ENCODE results near the gene CIDEB.
A peak's percentile ranks its signal among the peaks of the same experiment; 100 is the strongest.
"Not testable (repeated sequence)": the region's sequence is repeated elsewhere in the genome, so short reads cannot be mapped to it uniquely, and the experiment has no call there.

CIDEB gene

GRCh38 chr14:24307575-24308341, at the start of gene CIDEB:
Gene CIDEB, minus strand, starts transcription at chr14:24307977. Its CDS starts 119 bp downstream, at chr14:24307858.
- Histone ChIP-seq H3K36me3 (peaks cover 47% of the 10 kb centered on the region), H3K4me3 (ENCODE audit: low read depth in 1 of 2, low read length in 1 of 2) (peak within 1 kb of the TSS in 1 of 2 experiments; percentile 86), H3K27ac (peak within 1 kb of the TSS; percentile 97), H3K4me1 (ENCODE audit: control insufficient read depth in 1 of 2, insufficient read depth in 1 of 2, low read depth in 1 of 2, low read length in 1 of 2) (peaks cover 51 to 56% of the 10 kb centered on the region in 2 experiments), H3K9me3 (no peaks in the 10 kb centered on the region), H3K27me3 (no peaks in the 10 kb centered on the region)
- peak; percentile 97 for TF ChIP-seq CTCF (IDR thresholded peaks at IDR 0.05)

GRCh38 chr14:24356208-24356607, 48.4 kb upstream of the CIDEB start:
- Histone ChIP-seq H3K4me1 (ENCODE audit: control insufficient read depth in 1 of 2, insufficient read depth in 1 of 2, low read depth in 1 of 2, low read length in 1 of 2) (peaks cover 3 to 6% of the 10 kb centered on the region in 2 experiments), H3K27me3 (peaks cover 19% of the 10 kb centered on the region), H3K9me3 (no peaks in the 10 kb centered on the region), H3K36me3 (no peaks in the 10 kb centered on the region), H3K4me3 (ENCODE audit: low read depth in 1 of 2, low read length in 1 of 2) (no peak overlapping the region), H3K27ac (no peak overlapping the region)
- TF ChIP-seq CTCF (IDR thresholded peaks at IDR 0.05), result no peak

- no peaks in the 10 kb centered on the region for H3K9me3 ChIP-seq
- TF ChIP-seq CTCF (IDR thresholded peaks at IDR 0.05), result no peak
- H3K4me3 ChIP-seq (ENCODE audit: low read depth in 1 of 2, low read length in 1 of 2), result no peak overlapping the region
- H3K27me3 ChIP-seq, result peaks cover 23% of the 10 kb centered on the region
- no peak overlapping the region for H3K27ac ChIP-seq
- peaks cover 3 to 6% of the 10 kb centered on the region in 2 experiments for H3K4me1 ChIP-seq (ENCODE audit: control insufficient read depth in 1 of 2, insufficient read depth in 1 of 2, low read depth in 1 of 2, low read length in 1 of 2)
- H3K36me3 ChIP-seq, result no peaks in the 10 kb centered on the region
These were observed 47.2 kb upstream of the CIDEB start for GRCh38 chr14:24355009-24355408.

- not testable (repeated sequence) for H3K4me3 ChIP-seq (ENCODE audit: low read depth in 1 of 2, low read length in 1 of 2); H3K36me3 ChIP-seq; H3K9me3 ChIP-seq; H3K4me1 ChIP-seq (ENCODE audit: control insufficient read depth in 1 of 2, insufficient read depth in 1 of 2, low read depth in 1 of 2, low read length in 1 of 2); H3K27ac ChIP-seq
- peaks cover 27% of the 10 kb centered on the region for H3K27me3 ChIP-seq
These were observed 46.7 kb upstream of the CIDEB start for GRCh38 chr14:24354482-24354825.

GRCh38 chr14:24353559-24354481, 46.0 kb upstream of the CIDEB start:
- Histone ChIP-seq H3K27me3 (peaks cover 34% of the 10 kb centered on the region), H3K27ac (no peak overlapping the region), H3K36me3 (no peaks in the 10 kb centered on the region), H3K4me1 (ENCODE audit: control insufficient read depth in 1 of 2, insufficient read depth in 1 of 2, low read depth in 1 of 2, low read length in 1 of 2) (peaks cover 3 to 6% of the 10 kb centered on the region in 2 experiments), H3K4me3 (ENCODE audit: low read depth in 1 of 2, low read length in 1 of 2) (no peak overlapping the region), H3K9me3 (no peaks in the 10 kb centered on the region)
- no peak for TF ChIP-seq CTCF (IDR thresholded peaks at IDR 0.05)

- Histone ChIP-seq H3K9me3 (no peaks in the 10 kb centered on the region), H3K4me1 (ENCODE audit: control insufficient read depth in 1 of 2, insufficient read depth in 1 of 2, low read depth in 1 of 2, low read length in 1 of 2) (peaks cover 3 to 6% of the 10 kb centered on the region in 2 experiments), H3K36me3 (no peaks in the 10 kb centered on the region), H3K27me3 (peaks cover 39% of the 10 kb centered on the region), H3K4me3 (ENCODE audit: low read depth in 1 of 2, low read length in 1 of 2) (no peak overlapping the region), H3K27ac (no peak overlapping the region)
- no peak for TF ChIP-seq CTCF (IDR thresholded peaks at IDR 0.05)
These were observed 43.7 kb upstream of the CIDEB start for GRCh38 chr14:24351517-24351916.

Data from neutrophil (primary cell).